A549 (cell line): ENCODE results near the gene ACBD3. TPM values are rescaled to one million over a fixed set of nuclear protein-coding genes. Genes with fewer than 3 reads are reported as not detected.

ENCODE experiments used
- ATAC-seq, 2 experiments: fragments of 200-7000 bp in 1 of 2; fragments of >200 bp in 1 of 2; cut with Nextera tagmentation in 1 of 2; cut with Tn5 transposase in 1 of 2; 3 replicates each; pipeline versions ENCODE4 v1.8.0 to v1.9.1; 2018 to 2020; ENCODE audit warnings: mild to moderate bottlenecking in 1 of 2, moderate library complexity in 1 of 2
- CTCF ChIA-PET: fragments of 300-600 bp; sonication (Branson Sonifier 250); formaldehyde crosslinking; extraction: SDS; loops from one replicate; lab custom pipeline; 2021; ENCODE audit warnings: antibody characterized with exemption, inconsistent platforms; lab: Yijun Ruan, JAX
- POLR2A ChIA-PET: fragments of 350-600 bp; formaldehyde crosslinking; extraction: SDS; loops from one replicate; lab custom pipeline; 2021; ENCODE audit warnings: antibody characterized with exemption, inconsistent platforms; lab: Yijun Ruan, JAX
- DNase-seq, 2 experiments: peaks; one replicate each; pipeline versions ENCODE4 v3.0.0 to v3.0.0-alpha.2; 2011 to 2016; ENCODE audit warnings: low read depth in 1 of 2, low spot score in 1 of 2
- FAIRE-seq: peaks from 2 replicates; lab custom pipeline; 2011; peaks lifted over from hg19 to GRCh38; lab: Jason Lieb, UNC
- H3K27ac ChIP-seq, 2 experiments: fragments of >200 bp; sonication (Bioruptor Twin); formaldehyde crosslinking; 3 replicates each; pipeline ENCODE4 v1.5.1; 2016 to 2017
- H3K4me1 ChIP-seq: fragments of >200 bp; sonication (Bioruptor Twin); formaldehyde crosslinking; 3 replicates; pipeline ENCODE4 v1.6.1; 2016
- H3K4me2 ChIP-seq: fragments of >200 bp; sonication (Bioruptor Twin); formaldehyde crosslinking; 3 replicates; pipeline ENCODE4 v1.6.1; 2016
- H3K4me3 ChIP-seq: fragments of >200 bp; sonication (Bioruptor Twin); formaldehyde crosslinking; 3 replicates; pipeline ENCODE4 v1.5.1; 2016
- H3K9me3 ChIP-seq: fragments of >200 bp; sonication (Bioruptor Twin); formaldehyde crosslinking; 3 replicates; pipeline ENCODE4 v1.6.1; 2016
- ATOH8 ChIP-seq: fragments of 250-450 bp; sonication (Bioruptor Pico); IDR thresholded peaks from 2 replicates; pipeline ENCODE4 v1.5.0; 2020; ENCODE audit warnings: low read depth, mild to moderate bottlenecking, moderate library complexity
- BHLHE40 ChIP-seq: IDR thresholded peaks from 2 replicates; pipeline ENCODE4 v1.6.1; 2012; ENCODE audit warnings: low read depth, low read length, inconsistent platforms
- CEBPB ChIP-seq, 2 experiments: fragments of >200 bp in 1 of 2; sonication (Bioruptor Twin) in 1 of 2; formaldehyde crosslinking in 1 of 2; IDR thresholded peaks; 2 replicates each; pipeline ENCODE4 v1.6.1; 2012 to 2016
- EHMT2 ChIP-seq: fragments of 200-600 bp; sonication (generic); IDR thresholded peaks from 2 replicates; pipeline ENCODE4 v1.6.1; 2016; ENCODE audit warnings: antibody characterized with exemption, low read depth, mild to moderate bottlenecking, moderate library complexity
- FOXS1 ChIP-seq: fragments of 250-450 bp; sonication (Bioruptor Pico); IDR thresholded peaks from 2 replicates; pipeline ENCODE4 v1.5.0; 2020; ENCODE audit warnings: mild to moderate bottlenecking, moderate library complexity
- HOXB5 ChIP-seq: fragments of 250-450 bp; sonication (Bioruptor Pico); IDR thresholded peaks from 2 replicates; pipeline ENCODE4 v1.5.0; 2020; ENCODE audit warnings: mild to moderate bottlenecking, moderate library complexity
- KDM1A ChIP-seq: fragments of 200-600 bp; sonication (generic); IDR thresholded peaks from 2 replicates; pipeline ENCODE4 v1.6.1; 2016; ENCODE audit warnings: low read depth, mild to moderate bottlenecking
- NPAS2 ChIP-seq: fragments of 250-450 bp; sonication (Bioruptor Pico); IDR thresholded peaks from 2 replicates; pipeline ENCODE4 v1.8.0; 2022; ENCODE audit warnings: mild to moderate bottlenecking, moderate library complexity, borderline replicate concordance
- RAD21 ChIP-seq, 2 experiments: fragments of >200 bp in 1 of 2; sonication (Bioruptor Twin) in 1 of 2; formaldehyde crosslinking in 1 of 2; IDR thresholded peaks in 1 of 2; conservative IDR thresholded peaks in 1 of 2; 2 replicates in 1 of 2; 3 replicates in 1 of 2; pipeline ENCODE4 v1.6.1; 2012 to 2018; ENCODE audit warnings: inconsistent platforms in 1 of 2
- RFX5 ChIP-seq: fragments of 450-650 bp; IDR thresholded peaks from 2 replicates; pipeline ENCODE4 v1.7.1; 2014; ENCODE audit warnings: antibody characterized with exemption, mild to moderate bottlenecking, moderate library complexity
- SMC3 ChIP-seq: fragments of >200 bp; sonication (Bioruptor Twin); formaldehyde crosslinking; IDR thresholded peaks from 3 replicates; pipeline ENCODE4 v1.6.1; 2018; ENCODE audit warnings: inconsistent platforms
- TFCP2L1 ChIP-seq: fragments of 250-450 bp; sonication (Bioruptor Pico); IDR thresholded peaks from 2 replicates; pipeline ENCODE4 v1.5.0; 2021; ENCODE audit warnings: mild to moderate bottlenecking
- TP53 ChIP-seq: fragments of 250-450 bp; sonication (Bioruptor Pico); IDR thresholded peaks from 2 replicates; pipeline ENCODE4 v1.5.0; 2021; ENCODE audit warnings: mild to moderate bottlenecking, moderate library complexity
- ZNF302 ChIP-seq: fragments of 250-450 bp; sonication (Bioruptor Pico); IDR thresholded peaks from 2 replicates; pipeline ENCODE4 v1.9.0; 2021; ENCODE audit warnings: inconsistent platforms, mild to moderate bottlenecking, moderate library complexity
- WGBS: methylation state at CpG from one replicate; pipeline ENCODE4 v1.1.6; 2017; ENCODE audit errors: missing lambda C conversion rate; 5-methylcytosine and 5-hydroxymethylcytosine counted together
- polyA plus RNA-seq, 4 experiments: library from polyadenylated mRNA; depleted of rRNA in 3 of 4; stranded (reverse); fragments of >200 nt; fragmentation: RNase III in 1 of 4; extraction: RNeasy Plus Mini Kit Qiagen cat#74134 plus additional on column Dnase treatment in 1 of 4; gene quantifications; 2 replicates in 3 of 4; 3 replicates in 1 of 4; pipeline ENCODE4 v1.2.3, GENCODE V29; 2011 to 2017
- TF ChIP-seq, protein P1 (sequence below): IDR thresholded peaks from 2 replicates; pipeline ENCODE4 v1.6.1; 2012
- TF ChIP-seq, protein P2 (sequence below): fragments of 200-600 bp; sonication (generic); IDR thresholded peaks from 2 replicates; pipeline ENCODE4 v1.6.1; 2016; ENCODE audit warnings: antibody characterized with exemption, mild to moderate bottlenecking, moderate library complexity
- TF ChIP-seq, protein P3 (sequence below): fragments of >200 bp; sonication (Bioruptor Twin); formaldehyde crosslinking; IDR thresholded peaks from 3 replicates; pipeline ENCODE4 v1.5.1; 2016
- TF ChIP-seq, protein P4 (sequence below): fragments of >200 bp; sonication (Bioruptor Twin); formaldehyde crosslinking; IDR thresholded peaks from 3 replicates; pipeline ENCODE4 v1.6.1; 2016

ACBD3 gene
- polyA plus RNA-seq, 2 of the 4 experiments (the other 2 are of a cell fraction), result 29.8 to 52.9 TPM

DNA sequence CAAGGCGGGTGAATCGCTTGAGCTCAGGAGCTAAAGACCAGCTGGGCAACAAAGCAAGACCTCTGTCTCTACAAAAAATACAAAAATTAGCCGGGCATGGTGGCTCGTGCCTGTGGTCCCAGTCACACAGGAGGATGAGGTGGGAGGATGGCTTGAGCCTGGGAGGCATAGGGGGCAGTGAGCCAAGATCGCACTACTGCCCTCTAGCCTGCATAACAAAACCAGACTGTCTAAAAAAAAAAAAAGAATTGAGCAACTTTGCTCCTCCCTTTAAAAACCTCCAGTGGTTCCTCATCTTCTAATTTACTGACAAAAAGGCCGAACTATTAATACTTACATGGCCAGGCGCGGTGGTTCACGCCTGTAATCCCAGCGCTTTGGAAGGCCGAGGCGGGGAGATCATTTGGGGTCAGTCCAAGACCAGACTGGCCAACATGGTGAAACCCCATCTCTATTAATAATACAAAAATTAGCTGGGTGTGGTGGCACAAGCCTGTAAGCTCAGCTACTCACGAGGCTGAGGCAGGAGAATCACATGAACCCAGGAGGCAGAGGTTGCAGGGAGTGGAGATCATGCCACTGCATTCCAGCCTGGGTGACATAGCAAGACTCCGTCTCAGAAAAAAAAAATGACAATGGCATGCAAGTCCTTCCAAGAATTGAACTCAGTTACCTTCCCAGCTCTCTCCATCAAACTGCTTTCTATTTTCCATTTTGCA is 4.4 kb downstream of the ACBD3 start:
- peak; percentile 50 to 69 for DNase-seq
- peak overlapping the region; percentile 66 for H3K4me2 ChIP-seq
- WGBS, result 28% methylated on average over 14 of the region's 14 CpGs
- no peak overlapping the region for H3K4me3 ChIP-seq
- ATAC-seq, result peak in 1 of 2 experiments; percentile 62; a peak in 3 of 6 replicates
- ChIA-PET POLR2A (interaction anchor here (0.6 to 1.5 kb wide), 2 partner anchors 15 to 54 kb away, joined by 4 to 6 read pairs; no protein-coding TSS in a partner anchor), CTCF (interaction anchor here (0.6 to 8.8 kb wide), 21 partner anchors 9 to 841 kb away, joined by 3 to 122 read pairs (median 3); no protein-coding TSS in a partner anchor)
- peak overlapping the region; percentile 8 to 78; a peak in 4 of 6 replicates for H3K27ac ChIP-seq
- no peak for FAIRE-seq
- TF ChIP-seq, protein P1, sequence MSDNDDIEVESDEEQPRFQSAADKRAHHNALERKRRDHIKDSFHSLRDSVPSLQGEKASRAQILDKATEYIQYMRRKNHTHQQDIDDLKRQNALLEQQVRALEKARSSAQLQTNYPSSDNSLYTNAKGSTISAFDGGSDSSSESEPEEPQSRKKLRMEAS, result no peak
- TF ChIP-seq, protein P2, sequence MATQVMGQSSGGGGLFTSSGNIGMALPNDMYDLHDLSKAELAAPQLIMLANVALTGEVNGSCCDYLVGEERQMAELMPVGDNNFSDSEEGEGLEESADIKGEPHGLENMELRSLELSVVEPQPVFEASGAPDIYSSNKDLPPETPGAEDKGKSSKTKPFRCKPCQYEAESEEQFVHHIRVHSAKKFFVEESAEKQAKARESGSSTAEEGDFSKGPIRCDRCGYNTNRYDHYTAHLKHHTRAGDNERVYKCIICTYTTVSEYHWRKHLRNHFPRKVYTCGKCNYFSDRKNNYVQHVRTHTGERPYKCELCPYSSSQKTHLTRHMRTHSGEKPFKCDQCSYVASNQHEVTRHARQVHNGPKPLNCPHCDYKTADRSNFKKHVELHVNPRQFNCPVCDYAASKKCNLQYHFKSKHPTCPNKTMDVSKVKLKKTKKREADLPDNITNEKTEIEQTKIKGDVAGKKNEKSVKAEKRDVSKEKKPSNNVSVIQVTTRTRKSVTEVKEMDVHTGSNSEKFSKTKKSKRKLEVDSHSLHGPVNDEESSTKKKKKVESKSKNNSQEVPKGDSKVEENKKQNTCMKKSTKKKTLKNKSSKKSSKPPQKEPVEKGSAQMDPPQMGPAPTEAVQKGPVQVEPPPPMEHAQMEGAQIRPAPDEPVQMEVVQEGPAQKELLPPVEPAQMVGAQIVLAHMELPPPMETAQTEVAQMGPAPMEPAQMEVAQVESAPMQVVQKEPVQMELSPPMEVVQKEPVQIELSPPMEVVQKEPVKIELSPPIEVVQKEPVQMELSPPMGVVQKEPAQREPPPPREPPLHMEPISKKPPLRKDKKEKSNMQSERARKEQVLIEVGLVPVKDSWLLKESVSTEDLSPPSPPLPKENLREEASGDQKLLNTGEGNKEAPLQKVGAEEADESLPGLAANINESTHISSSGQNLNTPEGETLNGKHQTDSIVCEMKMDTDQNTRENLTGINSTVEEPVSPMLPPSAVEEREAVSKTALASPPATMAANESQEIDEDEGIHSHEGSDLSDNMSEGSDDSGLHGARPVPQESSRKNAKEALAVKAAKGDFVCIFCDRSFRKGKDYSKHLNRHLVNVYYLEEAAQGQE, result no peak
- TF ChIP-seq SMC3, result peak; percentile 30; the same call in 1 of the 3 replicates
- TF ChIP-seq CEBPB (IDR thresholded peaks at IDR 0.05), result peak; percentile 65 to 92; a peak in 3 of 4 replicates
- TF ChIP-seq, protein P3, sequence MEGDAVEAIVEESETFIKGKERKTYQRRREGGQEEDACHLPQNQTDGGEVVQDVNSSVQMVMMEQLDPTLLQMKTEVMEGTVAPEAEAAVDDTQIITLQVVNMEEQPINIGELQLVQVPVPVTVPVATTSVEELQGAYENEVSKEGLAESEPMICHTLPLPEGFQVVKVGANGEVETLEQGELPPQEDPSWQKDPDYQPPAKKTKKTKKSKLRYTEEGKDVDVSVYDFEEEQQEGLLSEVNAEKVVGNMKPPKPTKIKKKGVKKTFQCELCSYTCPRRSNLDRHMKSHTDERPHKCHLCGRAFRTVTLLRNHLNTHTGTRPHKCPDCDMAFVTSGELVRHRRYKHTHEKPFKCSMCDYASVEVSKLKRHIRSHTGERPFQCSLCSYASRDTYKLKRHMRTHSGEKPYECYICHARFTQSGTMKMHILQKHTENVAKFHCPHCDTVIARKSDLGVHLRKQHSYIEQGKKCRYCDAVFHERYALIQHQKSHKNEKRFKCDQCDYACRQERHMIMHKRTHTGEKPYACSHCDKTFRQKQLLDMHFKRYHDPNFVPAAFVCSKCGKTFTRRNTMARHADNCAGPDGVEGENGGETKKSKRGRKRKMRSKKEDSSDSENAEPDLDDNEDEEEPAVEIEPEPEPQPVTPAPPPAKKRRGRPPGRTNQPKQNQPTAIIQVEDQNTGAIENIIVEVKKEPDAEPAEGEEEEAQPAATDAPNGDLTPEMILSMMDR, result peak; percentile 70
- TF ChIP-seq RAD21 (conservative IDR thresholded peaks at IDR 0.05 in 1 of 2, IDR thresholded peaks at IDR 0.05 in 1 of 2), result peak; percentile 20 to 24; a peak in 1 of 5 replicates
- no peaks in the 10 kb centered on the region for H3K9me3 ChIP-seq
- H3K4me1 ChIP-seq, result peaks cover 35% of the 10 kb centered on the region

DNA sequence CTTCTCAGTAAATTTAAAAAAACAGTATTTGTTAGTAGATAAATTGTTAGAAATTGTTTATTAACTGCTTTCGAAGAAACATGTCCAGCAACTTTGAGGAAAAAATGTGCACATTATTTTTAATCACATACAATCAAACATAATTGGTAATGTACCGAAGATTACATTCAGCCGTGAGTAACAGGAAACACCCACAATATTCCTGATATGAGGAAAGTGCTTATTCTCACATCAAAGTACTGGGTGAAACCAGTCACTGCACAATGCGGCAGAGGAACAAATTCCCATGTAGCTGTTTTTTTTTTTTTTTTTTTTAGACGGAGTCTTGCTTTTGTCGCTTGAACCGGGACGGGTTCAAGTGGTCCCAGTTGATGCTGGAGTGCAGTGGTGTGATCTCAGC is 9.7 kb downstream of the ACBD3 start:
- H3K9me3 ChIP-seq, result no peaks in the 10 kb centered on the region
- H3K27ac ChIP-seq, result no peak overlapping the region
- H3K4me3 ChIP-seq, result no peak overlapping the region
- peaks cover 11% of the 10 kb centered on the region for H3K4me1 ChIP-seq
- 93% methylated on average over 8 of the region's 8 CpGs for whole genome bisulfite sequencing
- TF ChIP-seq FOXS1 (CRISPR knock-in tag) (no peak), ATOH8 (no peak), KDM1A (no peak), ZNF302 (CRISPR knock-in tag) (no peak), RFX5 (no peak)
- TF ChIP-seq, protein P1, result no peak
- no peak for DNase-seq
- ChIA-PET CTCF (interaction anchor here (0.6 to 1.5 kb wide), 5 partner anchors 17 to 144 kb away, joined by 3 to 7 read pairs (median 4); no protein-coding TSS in a partner anchor), POLR2A (interaction anchor here (0.6 kb wide), 1 partner anchor 10 kb away, joined by 3 read pairs; no protein-coding TSS in a partner anchor)
- FAIRE-seq, result no peak
- ATAC-seq, result no peak
- H3K4me2 ChIP-seq, result no peak overlapping the region

DNA sequence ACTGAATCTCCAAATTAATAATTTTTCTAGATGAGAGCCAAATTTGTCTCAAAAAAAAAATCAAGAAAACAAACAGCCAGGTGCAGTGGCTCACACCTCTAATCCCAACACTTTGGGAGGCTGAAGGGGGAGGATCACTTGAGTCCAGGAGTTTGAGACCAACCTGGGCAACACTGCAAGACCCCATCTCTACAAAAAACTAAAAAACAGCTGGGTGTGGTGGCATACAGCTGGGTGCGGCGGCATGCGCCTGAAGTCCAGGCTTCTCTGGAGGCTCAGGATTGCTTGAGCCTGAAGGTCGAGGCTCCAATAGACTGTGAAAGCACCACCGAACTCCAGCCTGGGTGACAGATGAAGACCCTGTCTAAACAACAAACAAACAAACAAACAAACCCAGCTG is 14.0 kb downstream of the ACBD3 start:
- no peak for FAIRE-seq
- TF ChIP-seq BHLHE40 (no peak), TFCP2L1 (CRISPR knock-in tag) (no peak), SMC3 (no peak), NPAS2 (CRISPR knock-in tag) (no peak), TP53 (no peak), EHMT2 (no peak), HOXB5 (CRISPR knock-in tag) (no peak)
- TF ChIP-seq, protein P2, result no peak
- TF ChIP-seq, protein P4, sequence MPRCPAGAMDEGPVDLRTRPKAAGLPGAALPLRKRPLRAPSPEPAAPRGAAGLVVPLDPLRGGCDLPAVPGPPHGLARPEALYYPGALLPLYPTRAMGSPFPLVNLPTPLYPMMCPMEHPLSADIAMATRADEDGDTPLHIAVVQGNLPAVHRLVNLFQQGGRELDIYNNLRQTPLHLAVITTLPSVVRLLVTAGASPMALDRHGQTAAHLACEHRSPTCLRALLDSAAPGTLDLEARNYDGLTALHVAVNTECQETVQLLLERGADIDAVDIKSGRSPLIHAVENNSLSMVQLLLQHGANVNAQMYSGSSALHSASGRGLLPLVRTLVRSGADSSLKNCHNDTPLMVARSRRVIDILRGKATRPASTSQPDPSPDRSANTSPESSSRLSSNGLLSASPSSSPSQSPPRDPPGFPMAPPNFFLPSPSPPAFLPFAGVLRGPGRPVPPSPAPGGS, result no peak

More for the DNA sequence above, 14.0 kb downstream of the ACBD3 start:
- DNase-seq, result no peak
- 95% methylated on average over 5 of the region's 5 CpGs for WGBS
- no peaks in the 10 kb centered on the region for H3K9me3 ChIP-seq
- no peak overlapping the region for H3K27ac ChIP-seq
- ATAC-seq, result no peak
- CTCF ChIA-PET, result interaction anchor here (1.5 to 2.1 kb wide), 3 partner anchors 9 to 47 kb away, joined by 4 to 8 read pairs (median 6); no protein-coding TSS in a partner anchor
- POLR2A ChIA-PET, result no interaction called here
- H3K4me2 ChIP-seq, result no peak overlapping the region
- H3K4me1 ChIP-seq, result no peaks in the 10 kb centered on the region
- no peak overlapping the region for H3K4me3 ChIP-seq
